Thyroid gland (tissue), 4 donors: ENCODE data around the gene PRPF18.

Experiments used
- CTCF ChIP-seq, 6 experiments: fragments of 200-600 bp in 3 of 6; fragments of 450-650 bp in 3 of 6; sonication (generic) in 3 of 6; IDR thresholded peaks; one replicate each; pipeline ENCODE4 v1.5.1; 2016 to 2019; ENCODE audit warnings: antibody characterized with exemption in 6 of 6, mild to moderate bottlenecking in 2 of 6, inconsistent platforms in 1 of 6, moderate library complexity in 1 of 6
- POLR2A ChIP-seq, 2 donors: fragments of 450-650 bp; IDR thresholded peaks; one replicate each; pipeline ENCODE4 v1.6.1; 2017; ENCODE audit warnings: antibody characterized with exemption in 2 of 2, mild to moderate bottlenecking in 2 of 2, moderate library complexity in 1 of 2

GRCh38 chr10:13589316-13589715 is 2.6 kb downstream of the PRPF18 start:
- no peak for TF ChIP-seq CTCF (IDR thresholded peaks at IDR 0.05)
- no peak for TF ChIP-seq POLR2A (IDR thresholded peaks at IDR 0.05)
